GM12892 (cell line): ENCODE measurements around the gene BICD2.

ENCODE experiments used
- DNase-seq: peaks from one replicate; pipeline ENCODE4 v3.0.0; 2011; ENCODE audit not compliant: insufficient read length
- FAIRE-seq: peaks from 2 replicates; lab custom pipeline; 2011; peaks lifted over from hg19 to GRCh38; lab: Jason Lieb, UNC
- POLR2A ChIP-seq: IDR thresholded peaks from 2 replicates; pipeline ENCODE4 v1.6.1; 2011; ENCODE audit warnings: low read depth, low read length, control low read depth
- POLR2AphosphoS5 ChIP-seq: IDR thresholded peaks from 2 replicates; pipeline ENCODE4 v1.6.1; 2011; ENCODE audit warnings: low read depth, low read length, control low read depth
- TAF1 ChIP-seq: IDR thresholded peaks from 2 replicates; pipeline ENCODE4 v1.6.1; 2011; ENCODE audit warnings: low read depth, mild to moderate bottlenecking, control low read depth, low read length, borderline replicate concordance

The BICD2 gene

GRCh38 chr9:92728831-92729734 lies 35.5 kb downstream of the BICD2 start:
- TF ChIP-seq POLR2A = no peak
- TF ChIP-seq POLR2AphosphoS5 = no peak
- TF ChIP-seq TAF1 = no peak
- FAIRE-seq (peak; percentile 88), DNase-seq (peak; percentile 73)

GRCh38 chr9:92727716-92728700 lies 36.6 kb downstream of the BICD2 start:
- DNase-seq = no peak
- FAIRE-seq = no peak
- TF ChIP-seq POLR2A = no peak
- TF ChIP-seq POLR2AphosphoS5 = no peak
- TF ChIP-seq TAF1 = no peak

GRCh38 chr9:92726971-92727715 lies 37.5 kb downstream of the BICD2 start:
- no peak for DNase-seq
- no peak for FAIRE-seq
- TF ChIP-seq POLR2A = no peak
- no peak for TF ChIP-seq TAF1
- no peak for TF ChIP-seq POLR2AphosphoS5

GRCh38 chr9:92726348-92726747 lies 38.3 kb downstream of the BICD2 start:
- TF ChIP-seq POLR2A = no peak
- TF ChIP-seq TAF1 = no peak
- no peak for TF ChIP-seq POLR2AphosphoS5
- FAIRE-seq = no peak
- DNase-seq = no peak

- no peak for FAIRE-seq
- TF ChIP-seq POLR2A (no peak), POLR2AphosphoS5 (no peak), TAF1 (no peak)
- DNase-seq = no peak
These were observed 38.9 kb downstream of the BICD2 start for GRCh38 chr9:92725766-92726165.

- DNase-seq (no peak), FAIRE-seq (no peak)
- TF ChIP-seq TAF1 (no peak), POLR2AphosphoS5 (no peak)
These were observed 39.4 kb downstream of the BICD2 start for GRCh38 chr9:92725266-92725545.

GRCh38 chr9:92724528-92725265 lies 39.9 kb downstream of the BICD2 start:
- TF ChIP-seq POLR2A (no peak), POLR2AphosphoS5 (no peak), TAF1 (no peak)
- DNase-seq (no peak), FAIRE-seq (no peak)

DNA sequence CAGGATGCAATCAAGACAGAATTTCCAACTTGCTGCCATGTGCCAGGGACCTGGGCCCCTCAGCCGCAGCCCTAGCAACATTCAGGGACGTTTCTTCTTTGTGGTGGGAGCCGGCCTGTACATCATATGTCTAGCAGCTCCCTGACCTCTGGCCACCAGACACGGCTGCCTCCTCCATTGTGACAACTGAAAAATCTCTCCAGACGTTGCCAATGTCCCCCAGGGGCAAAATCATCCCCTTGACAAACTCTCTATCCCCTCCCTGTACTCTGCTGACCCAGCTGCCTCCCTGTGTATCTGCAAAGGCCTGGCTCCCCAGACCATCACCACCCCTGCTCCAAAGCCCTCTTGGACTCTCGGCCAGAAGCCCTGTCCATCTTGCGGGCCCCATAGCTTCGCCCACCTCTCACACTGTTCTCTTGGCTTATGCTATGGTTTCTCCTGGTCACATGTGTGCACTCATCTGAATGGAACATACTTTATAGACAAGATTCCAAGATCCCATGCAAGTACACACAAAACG lies 40.8 kb downstream of the BICD2 start:
- TF ChIP-seq TAF1 (no peak), POLR2AphosphoS5 (no peak), POLR2A (no peak)
- FAIRE-seq (no peak), DNase-seq (no peak)

GRCh38 chr9:92723299-92723625 lies 41.4 kb downstream of the BICD2 start:
- no peak for TF ChIP-seq POLR2A
- DNase-seq (no peak), FAIRE-seq (no peak)
